WTC11 (cell line): Measurements from ENCODE around the gene WNT11.

Experiments used
- CTCF ChIP-seq: fragments of 200-600 bp; IDR thresholded peaks from 2 replicates; pipeline ENCODE4 v1.8.0; 2022; ENCODE audit warnings: antibody characterized with exemption
- FOXK1 ChIP-seq: sonication (generic); formaldehyde crosslinking; IDR thresholded peaks from 2 replicates; pipeline ENCODE4 v1.8.0; 2022; ENCODE audit warnings: mild to moderate bottlenecking, moderate library complexity, missing genetic modification reagents
- HMGXB4 ChIP-seq: sonication (generic); formaldehyde crosslinking; IDR thresholded peaks from 2 replicates; pipeline ENCODE4 v1.8.1; 2023; ENCODE audit warnings: mild to moderate bottlenecking, moderate library complexity, missing genetic modification reagents
- NFE2L1 ChIP-seq: sonication (generic); formaldehyde crosslinking; IDR thresholded peaks from 2 replicates; pipeline ENCODE4 v1.8.1; 2023; ENCODE audit warnings: missing genetic modification reagents
- NR1H2 ChIP-seq: sonication (generic); formaldehyde crosslinking; IDR thresholded peaks from 2 replicates; pipeline ENCODE4 v1.9.0; 2021; ENCODE audit warnings: mild to moderate bottlenecking, moderate library complexity, missing genetic modification reagents
- RELA ChIP-seq: sonication (generic); formaldehyde crosslinking; IDR thresholded peaks from 2 replicates; pipeline ENCODE4 v1.8.1; 2022; ENCODE audit warnings: missing genetic modification reagents, mild to moderate bottlenecking, borderline replicate concordance
- ZNF425 ChIP-seq: fragments of 250-450 bp; sonication (Bioruptor Pico); conservative IDR thresholded peaks from 2 replicates; pipeline ENCODE4 v1.9.0; 2021; ENCODE audit warnings: mild to moderate bottlenecking
- TF ChIP-seq, protein P1 (sequence below): sonication (generic); formaldehyde crosslinking; IDR thresholded peaks from 2 replicates; pipeline ENCODE4 v1.8.1; 2022; ENCODE audit warnings: low read depth, missing genetic modification reagents, borderline replicate concordance
- TF ChIP-seq, protein P2 (sequence below): sonication (generic); formaldehyde crosslinking; conservative IDR thresholded peaks from 2 replicates; pipeline ENCODE4 v1.8.1; 2022; ENCODE audit warnings: mild to moderate bottlenecking, missing genetic modification reagents
- TF ChIP-seq, protein P3 (sequence below): sonication (generic); formaldehyde crosslinking; IDR thresholded peaks from 2 replicates; pipeline ENCODE4 v1.8.1; 2023; ENCODE audit warnings: mild to moderate bottlenecking, missing genetic modification reagents, moderate library complexity

- TF ChIP-seq, protein P1, sequence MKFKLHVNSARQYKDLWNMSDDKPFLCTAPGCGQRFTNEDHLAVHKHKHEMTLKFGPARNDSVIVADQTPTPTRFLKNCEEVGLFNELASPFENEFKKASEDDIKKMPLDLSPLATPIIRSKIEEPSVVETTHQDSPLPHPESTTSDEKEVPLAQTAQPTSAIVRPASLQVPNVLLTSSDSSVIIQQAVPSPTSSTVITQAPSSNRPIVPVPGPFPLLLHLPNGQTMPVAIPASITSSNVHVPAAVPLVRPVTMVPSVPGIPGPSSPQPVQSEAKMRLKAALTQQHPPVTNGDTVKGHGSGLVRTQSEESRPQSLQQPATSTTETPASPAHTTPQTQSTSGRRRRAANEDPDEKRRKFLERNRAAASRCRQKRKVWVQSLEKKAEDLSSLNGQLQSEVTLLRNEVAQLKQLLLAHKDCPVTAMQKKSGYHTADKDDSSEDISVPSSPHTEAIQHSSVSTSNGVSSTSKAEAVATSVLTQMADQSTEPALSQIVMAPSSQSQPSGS (CRISPR knock-in tag), result no peak
- TF ChIP-seq CTCF, result no peak
- TF ChIP-seq, protein P2, sequence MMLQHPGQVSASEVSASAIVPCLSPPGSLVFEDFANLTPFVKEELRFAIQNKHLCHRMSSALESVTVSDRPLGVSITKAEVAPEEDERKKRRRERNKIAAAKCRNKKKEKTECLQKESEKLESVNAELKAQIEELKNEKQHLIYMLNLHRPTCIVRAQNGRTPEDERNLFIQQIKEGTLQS (CRISPR knock-in tag), result no peak
- no peak for TF ChIP-seq FOXK1 (CRISPR knock-in tag)
- TF ChIP-seq, protein P3, sequence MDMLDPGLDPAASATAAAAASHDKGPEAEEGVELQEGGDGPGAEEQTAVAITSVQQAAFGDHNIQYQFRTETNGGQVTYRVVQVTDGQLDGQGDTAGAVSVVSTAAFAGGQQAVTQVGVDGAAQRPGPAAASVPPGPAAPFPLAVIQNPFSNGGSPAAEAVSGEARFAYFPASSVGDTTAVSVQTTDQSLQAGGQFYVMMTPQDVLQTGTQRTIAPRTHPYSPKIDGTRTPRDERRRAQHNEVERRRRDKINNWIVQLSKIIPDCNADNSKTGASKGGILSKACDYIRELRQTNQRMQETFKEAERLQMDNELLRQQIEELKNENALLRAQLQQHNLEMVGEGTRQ, result no peak
- no peak for TF ChIP-seq NR1H2
- TF ChIP-seq RELA (CRISPR knock-in tag), result no peak
- no peak for TF ChIP-seq NFE2L1 (CRISPR knock-in tag)
- no peak for TF ChIP-seq ZNF425 (CRISPR knock-in tag)
- TF ChIP-seq HMGXB4, result no peak
Observed at GRCh38 chr11:76243957-76244285, 37.6 kb upstream of the WNT11 start.
